GM23248 (cell line): ENCODE results near the gene GEMIN4. TPM values are rescaled to one million over a fixed set of nuclear protein-coding genes. Genes with fewer than 3 reads are reported as not detected.
"Not testable (repeated sequence)": the region's sequence is repeated elsewhere in the genome, so short reads cannot be mapped to it uniquely, and the experiment has no call there.

Source experiments
- DNase-seq: peaks from one replicate; pipeline ENCODE4 v3.0.0-alpha.2; 2015
- H2AFZ ChIP-seq: fragments of 200-600 bp; sonication (generic); 2 replicates; pipeline ENCODE4 v1.6.1; 2016; ENCODE audit warnings: antibody characterized with exemption
- H3F3A ChIP-seq: fragments of 200-600 bp; sonication (generic); 2 replicates; pipeline ENCODE4 v1.6.1; 2016; ENCODE audit warnings: mild to moderate bottlenecking, antibody characterized with exemption, mixed run types; ENCODE audit not compliant: insufficient read depth
- H3K27ac ChIP-seq: fragments of 200-600 bp; sonication (generic); 2 replicates; pipeline ENCODE4 v1.5.1; 2016; ENCODE audit warnings: mild to moderate bottlenecking
- H3K27me3 ChIP-seq: fragments of 200-600 bp; sonication (generic); replicated peaks from 2 replicates; pipeline ENCODE4 v1.6.1; 2016; ENCODE audit warnings: mild to moderate bottlenecking; ENCODE audit not compliant: insufficient read depth
- H3K36me3 ChIP-seq: fragments of 200-600 bp; sonication (generic); 2 replicates; pipeline ENCODE4 v1.6.1; 2016; ENCODE audit warnings: low read depth, mild to moderate bottlenecking
- H3K4me1 ChIP-seq: fragments of 200-600 bp; sonication (generic); 2 replicates; pipeline ENCODE4 v1.6.1; 2016; ENCODE audit warnings: mild to moderate bottlenecking; ENCODE audit not compliant: insufficient read depth
- H3K4me2 ChIP-seq: fragments of 200-600 bp; sonication (generic); one replicate; pipeline ENCODE4 v1.6.1; 2016; ENCODE audit warnings: mild to moderate bottlenecking; ENCODE audit not compliant: unreplicated experiment
- H3K4me3 ChIP-seq: fragments of 200-600 bp; sonication (generic); 2 replicates; pipeline ENCODE4 v1.5.1; 2016; ENCODE audit warnings: mild to moderate bottlenecking
- H3K79me2 ChIP-seq: fragments of 200-600 bp; sonication (generic); 2 replicates; pipeline ENCODE4 v1.6.1; 2016; ENCODE audit warnings: mild to moderate bottlenecking; ENCODE audit not compliant: insufficient read depth
- H3K9ac ChIP-seq: fragments of 200-600 bp; sonication (generic); 2 replicates; pipeline ENCODE4 v1.6.1; 2016; ENCODE audit warnings: mild to moderate bottlenecking
- H3K9me2 ChIP-seq: fragments of 200-600 bp; sonication (generic); 2 replicates; pipeline ENCODE4 v1.6.1; 2016; ENCODE audit warnings: mixed run types, mild to moderate bottlenecking, moderate library complexity; ENCODE audit not compliant: insufficient read depth
- H3K9me3 ChIP-seq: fragments of 200-600 bp; sonication (generic); one replicate; pipeline ENCODE4 v1.6.1; 2017; ENCODE audit warnings: low read depth
- H4K20me1 ChIP-seq: fragments of 200-600 bp; sonication (generic); 2 replicates; pipeline ENCODE4 v1.6.0; 2016; ENCODE audit not compliant: insufficient read depth
- EZH2 ChIP-seq: fragments of 200-600 bp; sonication (generic); IDR thresholded peaks from 2 replicates; pipeline ENCODE4 v1.6.1; 2018; ENCODE audit warnings: antibody characterized with exemption, mild to moderate bottlenecking; ENCODE audit not compliant: insufficient read depth, poor library complexity, severe bottlenecking
- EZH2phosphoT487 ChIP-seq: fragments of 200-600 bp; sonication (generic); IDR thresholded peaks from 2 replicates; pipeline ENCODE4 v1.6.1; 2018; ENCODE audit warnings: antibody characterized with exemption, moderate library complexity, mild to moderate bottlenecking, low read depth; ENCODE audit not compliant: insufficient read depth
- WGBS, 2 experiments: methylation state at CpG; one replicate each; pipeline ENCODE4 v1.1.6; 2015 to 2017; ENCODE audit warnings: low lambda C conversion rate in 2 of 2, low coverage in 1 of 2; ENCODE audit errors: missing lambda C conversion rate in 2 of 2; 5-methylcytosine and 5-hydroxymethylcytosine counted together
- in situ Hi-C: fragments of 300-500 bp; cut with MboI; formaldehyde crosslinking; loops from 2 replicates; pipeline ENCODE4 v1.15.0; 2020
- polyA plus RNA-seq: library from polyadenylated mRNA; unstranded; fragments of >200 nt; fragmentation: Nextera tagmentation; extraction: Ambion mirVana; gene quantifications from 2 replicates; pipeline ENCODE4 v1.2.1, GENCODE V29; 2016
- total RNA-seq: library from RNA; depleted of rRNA; stranded (reverse); fragments of >200 nt; shearing (Covaris generic); gene quantifications from 2 replicates; pipeline ENCODE4 v1.2.3, GENCODE V29; 2014

The GEMIN4 gene
- total and polyA plus RNA-seq, 2 experiments from 2014 or later: 11.1 to 18.2 TPM

- no peak for DNase-seq
Observed at GRCh38 chr17:789160-789840, 37.2 kb upstream of the GEMIN4 start.

GRCh38 chr17:788551-788950, 36.5 kb upstream of the GEMIN4 start:
- H3K36me3 ChIP-seq: peaks cover 16% of the 10 kb centered on the region; the same call in 1 of the 2 replicates
- TF ChIP-seq EZH2 (no peak), EZH2phosphoT487 (no peak)
- H3F3A ChIP-seq: no peaks in the 10 kb centered on the region
- no peaks in the 10 kb centered on the region for H3K9me3 ChIP-seq
- H3K9me2 ChIP-seq: no peaks in the 10 kb centered on the region
- no peak overlapping the region for H3K4me3 ChIP-seq
- 87 to 88% methylated on average over 4 of the region's 4 CpGs for WGBS, 2 experiments
- in situ Hi-C loops: loop anchor here (5.0 kb wide), 1 partner anchor 194 kb away; no protein-coding TSS in a partner anchor
- H2AFZ ChIP-seq: no peak overlapping the region
- no peaks in the 10 kb centered on the region for H4K20me1 ChIP-seq
- no peak for DNase-seq
- H3K27me3 ChIP-seq: no peaks in the 10 kb centered on the region
- peaks cover 40% of the 10 kb centered on the region for H3K79me2 ChIP-seq
- H3K4me2 ChIP-seq: no peak overlapping the region
- no peak overlapping the region for H3K9ac ChIP-seq
- H3K4me1 ChIP-seq: peaks cover 2% of the 10 kb centered on the region
- no peak overlapping the region for H3K27ac ChIP-seq

More at GRCh38 chr17:789160-789840, 37.2 kb upstream of the GEMIN4 start:
- Histone ChIP-seq H3K9me3 (no peaks in the 10 kb centered on the region), H3K27ac (no peak overlapping the region), H3K9ac (no peak overlapping the region), H3K4me3 (no peak overlapping the region), H4K20me1 (no peaks in the 10 kb centered on the region), H3F3A (no peaks in the 10 kb centered on the region), H3K4me1 (no peaks in the 10 kb centered on the region), H3K79me2 (peaks cover 33% of the 10 kb centered on the region), H3K27me3 (no peaks in the 10 kb centered on the region), H3K4me2 (no peak overlapping the region), H2AFZ (no peak overlapping the region), H3K9me2 (no peaks in the 10 kb centered on the region), H3K36me3 (peaks cover 16% of the 10 kb centered on the region; the same call in 1 of the 2 replicates)
- in situ Hi-C loops: loop anchor here (5.0 kb wide), 1 partner anchor 193 kb away; no protein-coding TSS in a partner anchor
- WGBS, 2 experiments: 87 to 89% methylated on average over 14 of the region's 14 CpGs
- TF ChIP-seq EZH2 (no peak), EZH2phosphoT487 (no peak)

- no peaks in the 10 kb centered on the region for H3K27me3 ChIP-seq
- no peak overlapping the region for H3K27ac ChIP-seq
- H4K20me1 ChIP-seq: no peaks in the 10 kb centered on the region
- peaks cover 48% of the 10 kb centered on the region for H3K79me2 ChIP-seq
- DNase-seq: no peak
- TF ChIP-seq EZH2 (no peak), EZH2phosphoT487 (no peak)
- no peaks in the 10 kb centered on the region for H3K9me2 ChIP-seq
- H3K4me2 ChIP-seq: no peak overlapping the region
- no peak overlapping the region for H2AFZ ChIP-seq
- in situ Hi-C loops: loop anchor here (5.0 kb wide), 1 partner anchor 195 kb away; no protein-coding TSS in a partner anchor
- H3K36me3 ChIP-seq: peaks cover 16% of the 10 kb centered on the region; the same call in 1 of the 2 replicates
- no peak overlapping the region for H3K4me3 ChIP-seq
- H3K9me3 ChIP-seq: no peaks in the 10 kb centered on the region
- no peak overlapping the region for H3K9ac ChIP-seq
- WGBS, 2 experiments: 89 to 92% methylated on average over 12 of the region's 12 CpGs
- H3F3A ChIP-seq: no peaks in the 10 kb centered on the region
- peaks cover 10% of the 10 kb centered on the region for H3K4me1 ChIP-seq
Observed at GRCh38 chr17:787641-788221, 35.7 kb upstream of the GEMIN4 start.

GRCh38 chr17:785901-786300, 33.8 kb upstream of the GEMIN4 start:
- peaks cover 11% of the 10 kb centered on the region; the same call in 1 of the 2 replicates for H3K36me3 ChIP-seq
- peaks cover 65% of the 10 kb centered on the region for H3K79me2 ChIP-seq
- H3K9me3 ChIP-seq, H3K4me3 ChIP-seq, H3F3A ChIP-seq, DNase-seq, H3K9ac ChIP-seq, H3K27ac ChIP-seq, H3K9me2 ChIP-seq, H4K20me1 ChIP-seq, H3K27me3 ChIP-seq, H2AFZ ChIP-seq, H3K4me2 ChIP-seq, H3K4me1 ChIP-seq: not testable (repeated sequence)
- WGBS, 2 experiments: 90 to 91% methylated on average over 7 of the region's 7 CpGs
- in situ Hi-C loops: loop anchor here (5.0 kb wide), 1 partner anchor 196 kb away; no protein-coding TSS in a partner anchor
